ENCODE results near the gene PRKCH.

PRKCH gene

DNA sequence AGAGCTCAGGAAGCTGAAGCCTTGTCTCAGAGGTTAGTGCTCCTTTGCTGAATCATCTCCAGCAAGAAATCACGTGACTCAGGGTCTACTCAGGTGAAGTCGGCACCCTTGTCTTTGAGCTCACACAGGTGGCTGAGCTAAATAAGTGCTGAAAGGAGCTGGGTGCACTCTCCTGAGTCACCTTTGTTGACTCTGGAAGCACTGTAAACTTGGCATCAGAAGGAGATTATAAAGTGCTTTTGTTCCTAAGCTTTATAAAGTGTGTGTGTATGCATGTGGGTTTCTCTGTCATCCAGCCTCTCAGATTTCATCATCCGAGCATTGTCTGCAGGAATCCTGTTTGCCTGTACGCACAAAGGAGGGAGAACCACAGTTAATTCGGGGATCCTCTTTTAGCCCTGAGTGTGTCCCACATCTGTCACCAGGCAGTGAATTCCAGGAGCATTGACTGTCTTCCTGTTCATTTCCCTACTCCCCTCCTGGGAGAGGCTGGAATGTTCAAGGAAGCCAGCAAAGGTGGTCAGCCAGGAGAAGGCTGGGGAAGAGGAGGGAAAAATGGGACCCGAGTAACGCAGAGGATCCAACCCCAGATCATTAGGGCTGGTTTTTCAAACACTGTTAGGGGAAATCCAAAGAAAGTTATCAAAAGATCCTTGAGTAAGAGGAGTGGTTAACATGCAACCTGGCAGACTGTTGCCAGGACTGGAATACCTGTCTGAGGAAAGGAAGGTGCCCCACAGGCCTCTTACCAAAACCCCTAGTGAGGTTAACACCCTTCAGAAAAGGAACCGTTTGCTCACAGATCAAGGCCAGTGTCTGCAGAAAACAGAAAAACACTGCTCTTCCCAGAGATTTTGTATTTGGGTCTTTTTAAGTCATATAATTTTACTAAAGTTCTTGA, 216.4 kb downstream of the PRKCH start:
- DNase-seq, result no peak

DNA sequence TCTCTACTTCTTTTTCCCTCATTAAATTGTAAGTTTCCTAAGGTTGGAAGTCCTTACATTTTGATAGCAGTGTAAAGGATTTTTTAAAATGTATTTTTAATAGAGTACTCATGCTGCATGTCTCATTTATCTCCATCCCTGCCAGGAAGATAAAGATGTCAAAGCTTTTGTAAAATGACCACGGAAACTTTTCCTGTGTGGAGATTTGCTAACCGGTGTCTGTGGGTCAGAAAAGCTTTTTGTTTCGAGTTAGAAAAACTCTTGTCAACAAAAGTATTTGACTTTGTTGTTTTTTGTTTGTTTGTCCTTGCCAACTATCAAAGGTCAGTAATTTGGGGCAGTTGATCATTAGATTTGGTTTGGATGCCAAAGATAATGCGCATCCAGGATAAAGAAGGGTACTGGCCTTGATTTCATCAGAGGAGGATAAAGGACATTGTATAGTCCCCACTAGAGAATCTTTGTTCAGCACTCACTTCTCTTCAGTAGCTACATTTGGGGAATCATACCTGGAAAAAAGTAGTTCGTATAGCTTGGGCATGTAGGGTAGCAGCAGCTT, 217.2 kb downstream of the PRKCH start:
- no peak for DNase-seq

DNA sequence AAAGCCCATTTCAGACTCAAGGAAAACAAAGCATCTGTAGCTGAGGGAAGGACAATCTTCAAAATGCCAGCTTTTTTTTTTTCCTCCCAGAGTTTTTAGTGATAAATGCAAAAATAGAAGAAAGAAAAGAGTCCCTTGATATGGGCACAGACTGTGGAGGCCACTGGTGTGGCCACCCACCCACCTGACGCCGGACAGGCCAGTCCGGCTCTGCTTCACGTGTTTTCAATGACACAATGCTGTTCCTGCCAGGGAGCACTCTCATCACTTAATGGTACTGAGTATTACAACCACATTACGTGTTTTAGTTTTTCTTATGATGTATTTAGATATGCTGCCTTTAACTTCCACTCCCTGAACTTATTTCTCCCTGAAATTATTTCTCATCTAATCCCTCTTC, 218.3 kb downstream of the PRKCH start:
- DNase-seq, result no peak

DNA sequence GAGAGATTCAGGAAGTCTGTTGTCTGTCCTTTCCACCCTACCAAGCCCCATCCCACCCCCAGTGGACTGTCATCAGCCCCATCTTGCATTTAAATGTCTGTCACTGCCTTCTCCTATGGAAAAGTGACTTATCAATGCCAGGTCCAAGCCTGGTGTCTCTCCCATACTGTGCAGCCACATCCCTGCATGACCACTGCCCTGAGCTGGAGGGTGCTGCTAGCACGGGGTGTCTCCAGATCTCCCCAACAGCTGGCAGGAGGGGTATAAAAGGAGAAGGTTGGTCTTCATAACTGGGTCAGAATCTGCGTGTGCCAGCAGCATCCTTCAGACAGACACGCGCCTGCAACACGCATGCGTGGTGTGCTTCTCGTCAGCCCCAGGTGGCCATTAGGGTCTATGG, 219.6 kb downstream of the PRKCH start:
- DNase-seq, result no peak

DNA sequence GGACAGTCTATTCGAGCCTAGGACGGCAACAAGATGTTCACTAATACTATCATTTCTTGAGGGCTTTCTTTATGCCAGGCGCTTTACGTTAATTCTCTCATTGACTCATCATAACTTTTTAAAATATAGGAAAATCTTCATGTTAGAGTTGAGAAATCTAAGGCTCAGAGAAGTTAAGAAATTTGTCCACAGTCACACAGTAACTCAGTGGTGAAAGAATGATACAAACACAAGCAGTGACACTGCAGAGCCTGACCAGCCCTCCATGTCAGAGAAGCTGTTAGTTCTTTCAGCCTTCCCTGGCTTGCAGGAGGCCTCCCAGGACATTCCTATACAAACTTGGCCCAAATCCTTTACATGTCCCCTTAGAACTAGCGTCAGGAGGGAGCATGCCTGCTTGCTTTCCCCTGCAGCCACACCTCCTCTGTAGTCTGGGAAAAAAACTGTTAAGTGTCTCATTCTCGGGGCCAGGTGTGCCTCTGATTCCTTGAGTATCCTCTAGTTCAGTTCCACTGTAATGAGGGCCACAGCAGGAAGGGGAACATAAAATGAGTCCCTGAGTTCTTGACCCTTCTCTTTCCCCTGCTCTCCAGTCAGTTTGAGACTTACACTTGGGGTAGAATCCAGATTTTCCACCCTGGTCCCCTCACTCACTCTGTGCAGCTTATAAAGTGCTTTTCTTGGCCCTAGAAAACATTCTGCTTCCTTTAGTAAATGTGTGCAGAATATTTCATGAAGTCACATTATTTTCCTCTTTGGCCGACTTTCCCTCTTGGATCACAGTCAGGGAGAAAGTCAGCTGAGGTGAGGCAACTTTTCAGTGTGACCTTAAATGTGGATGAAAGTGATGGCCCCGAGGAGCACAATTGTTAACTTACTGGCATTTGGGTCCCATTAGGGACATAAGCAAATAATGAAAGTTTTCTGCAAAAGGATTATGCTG, 221.7 kb downstream of the PRKCH start:
- no peak for DNase-seq

DNA sequence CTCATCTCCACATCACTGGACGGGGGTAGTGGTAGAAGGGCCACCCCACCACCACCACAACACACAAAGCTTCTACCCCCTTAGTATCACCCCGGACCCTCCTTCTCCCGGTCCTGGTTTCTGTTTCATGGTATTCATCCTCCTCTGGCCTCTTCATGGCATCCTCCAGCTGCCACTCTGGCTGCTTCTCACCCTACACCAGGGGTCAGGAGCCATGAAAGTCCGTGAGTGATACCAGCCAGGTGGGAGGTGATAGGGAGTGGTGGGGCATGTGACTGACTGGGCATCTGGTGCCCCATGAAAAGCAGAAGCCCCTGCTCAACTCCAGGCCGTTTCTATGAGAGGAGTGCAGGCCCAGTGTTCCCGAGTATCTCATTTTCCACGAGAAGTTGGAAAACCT, 222.6 kb downstream of the PRKCH start:
- DNase-seq, result no peak

DNA sequence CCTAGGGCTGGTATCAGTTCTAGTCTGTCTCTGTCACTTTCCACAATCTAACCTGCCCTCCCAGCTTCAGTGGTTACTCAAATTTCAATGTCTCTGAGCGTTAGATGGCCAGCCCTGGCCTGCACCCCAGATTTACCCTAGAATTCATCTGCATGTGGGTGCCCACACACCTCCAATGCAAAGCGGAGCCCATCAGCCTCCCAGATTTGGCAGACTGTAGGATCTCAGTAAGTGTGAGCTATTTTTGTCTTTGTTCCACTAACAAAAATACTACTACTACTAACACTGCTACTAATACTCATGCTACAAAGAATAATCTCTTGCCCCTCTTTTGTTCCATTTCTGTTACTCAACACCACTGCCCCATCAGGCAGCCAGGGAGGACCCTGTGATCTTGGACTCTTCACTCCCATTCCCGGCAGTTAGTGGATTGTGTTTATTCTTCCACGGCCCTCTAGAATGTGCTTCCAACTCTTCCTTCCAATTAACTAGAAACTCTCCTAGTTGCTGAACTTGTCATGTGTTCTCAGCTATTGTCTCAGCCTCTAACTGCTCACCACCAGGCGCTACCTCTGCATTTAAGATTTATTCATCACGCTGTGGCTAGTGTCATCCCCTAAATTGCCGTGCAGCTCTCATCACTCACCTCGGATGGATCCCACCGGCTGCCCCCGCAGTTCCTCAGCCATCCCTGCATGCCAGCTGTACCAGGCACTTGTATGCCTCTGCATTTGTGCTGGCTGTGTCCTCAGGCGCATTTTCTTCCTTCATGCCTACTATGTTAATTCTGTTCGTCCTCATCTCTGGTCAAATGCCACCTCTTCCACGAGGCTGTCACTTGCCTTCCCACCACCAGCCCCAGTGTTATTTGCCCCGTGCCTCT, 223.3 kb downstream of the PRKCH start:
- DNase-seq, result no peak

DNA sequence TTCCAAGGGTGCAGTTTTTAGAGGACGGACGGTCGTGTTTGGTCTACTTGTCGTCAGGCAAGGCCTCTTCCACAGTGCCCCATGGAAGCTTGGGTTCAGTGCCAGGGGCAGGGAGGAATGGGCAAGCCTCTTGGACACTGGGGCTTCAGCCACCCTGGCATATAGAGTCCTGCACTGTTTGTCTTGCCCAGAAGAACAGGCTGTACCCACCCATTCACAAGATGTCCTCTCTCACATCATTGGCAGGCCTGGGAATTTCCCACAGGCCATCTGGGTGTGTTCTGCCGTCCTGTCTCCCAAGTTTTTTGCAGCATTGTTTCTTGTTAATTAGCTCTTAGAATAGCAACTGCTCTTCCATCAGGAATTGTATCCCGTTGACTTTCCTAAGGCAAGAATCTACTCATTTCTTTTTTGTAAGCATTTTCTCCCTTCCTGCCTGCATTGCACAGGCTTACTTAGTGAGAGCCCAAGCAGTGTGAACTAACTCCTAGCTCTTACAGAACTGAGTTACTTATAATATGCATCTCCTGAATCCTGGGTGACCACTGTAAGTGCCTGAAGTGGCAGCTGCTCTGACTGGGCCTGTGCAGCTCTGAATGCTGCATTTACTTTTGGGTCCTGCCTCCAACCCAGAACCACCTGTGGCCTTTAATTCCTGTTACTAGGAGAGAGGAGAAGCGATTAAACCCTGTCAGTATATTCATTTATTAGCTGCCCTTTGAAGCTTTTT, 224.5 kb downstream of the PRKCH start:
- DNase-seq, result no peak

DNA sequence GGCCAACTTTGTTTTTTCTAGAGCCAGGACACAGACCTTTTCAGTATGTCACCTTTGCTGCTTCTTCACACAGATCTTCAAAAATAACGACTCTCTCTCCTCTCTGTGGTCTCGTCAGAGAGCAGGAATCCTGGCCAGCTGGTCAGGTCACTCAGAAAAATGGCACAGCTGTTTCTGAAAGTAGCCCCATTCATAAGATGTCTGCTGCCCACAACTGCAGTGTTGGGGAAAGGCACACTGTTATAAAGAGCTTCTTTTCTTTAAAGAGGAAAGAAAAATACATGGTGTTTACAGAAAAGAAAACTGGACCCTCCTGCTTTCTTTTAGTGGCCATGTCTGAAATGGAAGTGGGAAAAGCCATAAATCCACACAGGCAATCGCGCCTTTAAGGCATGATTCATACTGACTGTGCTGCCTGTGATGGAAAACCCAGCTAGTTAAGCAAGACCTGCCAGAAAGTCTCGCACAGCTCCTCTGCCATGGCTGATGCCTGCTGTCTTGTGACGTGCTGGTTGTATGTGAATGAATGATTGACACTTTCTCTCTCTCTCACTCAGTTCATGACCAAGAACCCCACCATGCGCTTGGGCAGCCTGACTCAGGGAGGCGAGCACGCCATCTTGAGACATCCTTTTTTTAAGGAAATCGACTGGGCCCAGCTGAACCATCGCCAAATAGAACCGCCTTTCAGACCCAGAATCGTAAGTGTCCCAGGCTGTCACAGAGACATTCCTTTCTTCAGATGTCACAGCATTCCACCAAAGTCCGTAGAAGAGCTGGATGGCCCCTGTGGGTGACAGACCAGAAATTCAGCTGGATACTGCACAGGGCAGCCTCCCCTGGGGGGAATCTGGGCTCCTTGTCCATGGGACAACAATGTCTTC, 226.0 kb downstream of the PRKCH start:
- no peak for DNase-seq

DNA sequence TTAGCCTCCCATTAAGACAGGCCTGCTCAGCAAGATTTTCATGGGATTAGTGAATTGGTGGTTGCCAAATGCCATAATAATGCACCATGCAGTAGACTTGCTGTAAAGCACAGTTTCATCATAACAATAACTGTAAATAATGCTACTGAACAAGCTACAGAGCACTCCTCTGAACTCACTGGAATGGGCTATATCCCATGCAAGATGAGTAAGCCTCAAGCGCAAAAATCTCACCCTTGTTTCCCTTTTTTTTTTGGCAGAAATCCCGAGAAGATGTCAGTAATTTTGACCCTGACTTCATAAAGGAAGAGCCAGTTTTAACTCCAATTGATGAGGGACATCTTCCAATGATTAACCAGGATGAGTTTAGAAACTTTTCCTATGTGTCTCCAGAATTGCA, 228.0 kb downstream of the PRKCH start:
- no peak for DNase-seq

DNA sequence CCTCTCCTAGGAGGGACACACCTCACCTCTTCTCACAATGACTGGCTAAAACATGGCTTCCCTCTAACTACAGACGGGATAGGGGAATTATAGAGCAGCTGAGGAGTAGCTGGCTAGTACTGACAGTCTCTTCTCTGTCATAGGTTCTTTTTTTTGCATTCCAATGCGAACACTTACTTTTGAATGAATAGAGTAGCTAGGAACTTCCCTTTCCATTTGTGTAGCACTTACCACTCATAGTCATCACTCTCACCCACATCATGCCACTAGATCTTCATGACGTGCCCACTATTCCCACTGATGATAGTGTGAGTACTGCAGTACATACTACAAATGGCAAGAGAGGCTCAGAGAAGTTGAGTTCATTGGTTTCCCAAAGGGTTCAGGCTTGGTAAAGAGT, 230.0 kb downstream of the PRKCH start:
- DNase-seq, result no peak

DNA sequence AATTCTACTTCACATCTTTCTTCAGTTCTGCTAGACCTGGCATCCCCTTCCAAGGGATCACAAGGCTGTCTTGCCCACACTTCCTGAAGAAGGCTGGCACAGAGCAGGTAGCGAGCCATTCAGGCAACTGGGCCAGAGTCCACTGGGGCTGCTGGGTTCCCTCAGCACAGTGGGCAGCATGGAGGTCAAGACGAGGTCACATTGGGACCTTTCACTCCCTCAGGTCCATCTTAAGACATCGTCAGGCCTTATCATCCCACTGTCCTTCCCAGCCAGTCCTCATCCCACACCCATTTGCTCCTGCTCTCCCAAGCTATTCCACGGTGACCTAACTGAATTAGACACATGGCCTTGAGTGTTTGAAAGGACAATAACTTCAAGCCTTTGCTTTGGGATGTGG, 230.9 kb downstream of the PRKCH start:
- DNase-seq, result no peak

DNA sequence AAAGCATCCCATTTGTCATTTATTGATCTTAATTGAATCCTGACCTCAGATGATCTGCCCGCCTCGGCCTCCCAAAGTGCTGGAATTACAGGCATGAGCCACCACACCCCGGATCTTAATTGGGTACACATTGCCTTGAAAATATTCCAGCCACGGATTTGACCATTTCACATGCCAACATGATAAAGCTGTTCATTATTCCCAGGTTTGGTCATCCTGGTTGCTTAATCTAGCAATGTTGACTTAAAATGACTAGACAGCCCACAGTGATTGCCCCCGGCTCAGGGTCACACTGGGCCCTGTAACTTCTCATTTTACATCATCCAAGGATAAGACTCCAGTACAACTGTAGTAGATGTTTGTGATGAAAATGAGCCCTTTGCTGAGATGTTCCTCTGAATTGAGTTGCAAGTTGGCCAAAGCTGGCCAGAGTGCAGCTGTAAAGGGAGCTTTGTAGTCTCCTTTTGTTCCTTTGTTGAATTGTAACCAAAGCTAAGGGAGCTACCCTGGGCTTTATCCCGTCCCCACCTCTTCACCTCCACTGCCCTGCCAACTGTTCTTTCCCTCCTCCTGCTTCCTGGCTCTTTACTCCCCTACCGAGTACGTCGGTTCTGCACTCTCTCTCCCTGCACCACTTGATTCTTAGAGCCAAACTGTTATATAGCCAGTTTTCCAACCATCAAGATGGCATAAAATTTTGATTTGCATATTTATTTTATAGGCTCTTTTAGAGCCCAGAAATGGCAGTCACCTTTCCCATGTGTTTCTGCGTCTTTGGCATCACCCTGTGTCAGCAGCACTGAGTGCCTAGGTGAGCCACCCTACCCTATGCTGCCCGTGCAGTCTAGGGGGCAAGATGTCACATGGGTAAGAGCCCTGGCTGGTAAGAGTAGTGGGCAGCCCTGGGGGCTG, 232.6 kb downstream of the PRKCH start:
- no peak for DNase-seq

DNA sequence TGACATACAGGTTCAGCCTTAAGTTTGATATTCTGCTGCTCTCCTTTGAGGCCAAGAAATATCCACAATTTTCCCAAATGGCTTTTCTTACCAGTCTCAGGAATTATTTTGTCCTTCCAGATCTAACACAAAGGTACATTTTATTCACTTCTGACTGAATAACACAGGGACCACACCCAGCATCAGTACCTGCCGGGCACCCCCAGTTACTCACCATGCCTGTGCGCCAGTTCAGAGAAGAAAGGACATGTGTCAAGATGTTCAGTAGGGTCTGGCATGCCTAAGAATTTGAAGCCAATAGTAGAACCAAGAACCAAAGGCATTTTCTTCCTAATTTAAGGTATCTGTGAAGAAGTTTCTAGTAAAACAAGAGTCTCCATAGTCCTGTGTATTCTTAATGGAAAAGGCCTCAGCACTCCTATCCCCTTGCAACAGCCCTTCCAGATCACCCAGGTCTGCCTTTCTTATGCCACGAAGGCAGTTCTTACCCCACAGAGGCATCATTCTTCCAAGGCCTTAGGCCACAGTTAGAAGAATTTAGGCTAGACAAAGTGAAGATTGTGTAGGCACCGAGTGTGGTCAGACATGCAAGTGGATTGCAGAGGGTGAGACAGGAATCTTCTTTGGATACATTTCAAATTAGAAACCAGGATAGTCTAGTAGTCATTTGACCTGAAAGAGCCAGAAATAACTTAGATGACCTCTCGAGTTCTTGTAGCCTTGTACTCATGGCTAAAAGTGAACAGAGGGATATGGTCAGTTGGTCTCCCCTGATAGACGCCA, 233.9 kb downstream of the PRKCH start:
- no peak for DNase-seq

DNA sequence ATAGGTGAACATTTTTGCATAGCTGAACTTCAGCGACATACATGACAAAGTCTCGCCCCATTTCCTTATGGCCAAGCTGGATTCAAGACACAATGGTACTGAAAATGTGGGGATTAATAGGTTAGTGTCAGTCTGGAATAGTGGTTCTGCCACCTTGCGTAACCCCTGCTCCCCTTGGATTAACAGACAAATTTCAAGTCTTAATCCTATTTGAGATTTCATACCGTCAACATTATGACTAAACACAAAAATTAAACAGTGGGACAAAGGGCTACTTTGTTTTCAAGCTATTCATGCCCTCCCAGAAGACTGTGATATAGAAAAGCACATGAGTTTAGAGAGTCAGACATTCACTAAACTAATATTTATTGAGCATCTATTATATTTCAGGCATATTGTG, 235.1 kb downstream of the PRKCH start:
- DNase-seq, result no peak

DNA sequence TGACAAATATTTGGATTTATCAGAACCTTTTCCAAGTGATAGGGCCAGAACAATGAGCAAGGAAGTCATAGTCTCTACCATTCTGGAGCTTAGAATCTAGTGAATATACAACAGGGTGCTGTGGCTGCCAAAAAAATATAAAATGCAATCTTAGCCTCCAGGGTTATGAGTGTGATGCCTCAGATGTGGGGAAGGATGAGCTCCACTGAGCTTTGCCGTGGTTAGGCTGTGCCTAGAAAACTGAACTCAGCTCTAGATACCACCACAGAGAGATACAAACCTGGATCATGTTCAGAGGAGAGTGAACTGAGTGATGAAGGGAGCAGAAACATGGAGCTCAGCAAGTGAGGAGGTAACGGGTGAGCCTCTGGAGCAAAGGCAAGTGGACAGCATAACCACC, 235.9 kb downstream of the PRKCH start:
- DNase-seq, result no peak

DNA sequence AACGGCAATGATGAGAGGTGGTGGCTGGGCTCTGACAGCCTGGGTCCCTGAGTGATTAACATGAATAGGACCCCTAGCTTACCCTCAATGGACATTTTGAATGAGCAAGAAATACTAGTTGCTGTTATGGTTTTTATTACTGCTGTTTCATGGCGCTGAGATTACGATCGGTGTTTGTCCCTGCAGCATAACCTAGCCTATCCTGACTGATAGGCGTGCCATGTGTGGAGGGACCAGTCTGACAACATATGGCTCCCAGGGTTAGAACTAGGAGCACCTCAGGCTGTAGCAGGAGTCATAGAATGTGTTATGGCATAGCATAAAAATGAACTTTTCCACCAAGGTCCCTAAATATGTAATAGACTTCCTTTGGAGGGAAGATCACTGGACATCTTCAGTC, 236.5 kb downstream of the PRKCH start:
- no peak for DNase-seq

DNA sequence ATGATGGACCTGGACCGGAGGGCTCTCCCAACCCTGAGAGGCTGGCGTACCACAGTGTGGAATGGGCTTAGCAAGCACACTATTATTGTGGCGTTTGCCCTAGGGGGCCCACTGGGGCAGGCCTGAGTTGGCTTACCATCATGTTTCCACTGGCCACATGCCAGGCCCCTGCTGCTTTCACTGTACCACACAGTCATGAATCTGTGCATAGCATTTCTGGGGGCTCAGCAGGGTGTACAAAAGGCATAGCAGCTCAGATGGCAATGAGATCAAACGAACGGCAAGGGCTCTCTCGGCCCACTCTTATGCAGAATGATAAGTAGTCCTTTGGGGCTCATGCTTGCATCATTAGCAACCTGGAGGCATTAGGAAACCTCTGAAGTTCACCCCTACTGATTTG, 236.9 kb downstream of the PRKCH start:
- DNase-seq, result peak; percentile 45
